Measurements from ENCODE around the gene LTB4R2.

DNA sequence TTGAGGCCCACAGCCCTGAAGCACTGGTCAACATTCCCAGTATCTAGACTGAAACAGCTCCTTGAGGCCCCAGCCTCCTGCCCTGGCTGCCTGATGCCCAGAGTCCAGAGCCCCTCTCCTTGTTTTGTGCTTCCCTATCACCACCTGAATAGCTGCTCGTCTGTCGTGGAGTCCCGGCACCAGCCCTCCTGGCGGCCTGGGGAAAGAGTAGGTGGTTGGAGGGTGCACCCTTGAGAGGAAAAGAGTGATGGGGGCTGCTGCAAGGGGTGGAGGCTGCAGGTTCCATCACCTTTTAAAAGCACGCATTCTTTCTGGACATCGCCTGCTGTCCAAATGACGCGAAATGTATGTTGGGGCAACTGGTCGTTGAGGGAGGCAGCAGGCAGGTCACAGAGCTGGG is 41.7 kb upstream of the LTB4R2 start:
- TF ChIP-seq, protein P1, sequence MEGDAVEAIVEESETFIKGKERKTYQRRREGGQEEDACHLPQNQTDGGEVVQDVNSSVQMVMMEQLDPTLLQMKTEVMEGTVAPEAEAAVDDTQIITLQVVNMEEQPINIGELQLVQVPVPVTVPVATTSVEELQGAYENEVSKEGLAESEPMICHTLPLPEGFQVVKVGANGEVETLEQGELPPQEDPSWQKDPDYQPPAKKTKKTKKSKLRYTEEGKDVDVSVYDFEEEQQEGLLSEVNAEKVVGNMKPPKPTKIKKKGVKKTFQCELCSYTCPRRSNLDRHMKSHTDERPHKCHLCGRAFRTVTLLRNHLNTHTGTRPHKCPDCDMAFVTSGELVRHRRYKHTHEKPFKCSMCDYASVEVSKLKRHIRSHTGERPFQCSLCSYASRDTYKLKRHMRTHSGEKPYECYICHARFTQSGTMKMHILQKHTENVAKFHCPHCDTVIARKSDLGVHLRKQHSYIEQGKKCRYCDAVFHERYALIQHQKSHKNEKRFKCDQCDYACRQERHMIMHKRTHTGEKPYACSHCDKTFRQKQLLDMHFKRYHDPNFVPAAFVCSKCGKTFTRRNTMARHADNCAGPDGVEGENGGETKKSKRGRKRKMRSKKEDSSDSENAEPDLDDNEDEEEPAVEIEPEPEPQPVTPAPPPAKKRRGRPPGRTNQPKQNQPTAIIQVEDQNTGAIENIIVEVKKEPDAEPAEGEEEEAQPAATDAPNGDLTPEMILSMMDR (IDR thresholded peaks at IDR 0.05) = no peak
- no peak for TF ChIP-seq POLR2A (IDR thresholded peaks at IDR 0.05)

All from right lobe of liver (tissue), 4 donors.